Umbilical cord (tissue), 2 donors: ENCODE measurements around the gene LTB. TPM values are rescaled to one million over a fixed set of nuclear protein-coding genes. Genes with fewer than 3 reads are reported as not detected.

Experiments used
- DNase-seq: peaks from one replicate; pipeline ENCODE4 v3.0.0-alpha.2; 2015; ENCODE audit warnings: low spot score
- total RNA-seq: library from RNA; depleted of rRNA; stranded (reverse); fragments of >200 nt; gene quantifications from one replicate; pipeline ENCODE4 v1.2.3, GENCODE V29; 2014; ENCODE audit warnings: low replicate concordance; ENCODE audit not compliant: insufficient read depth

LTB gene
- total RNA-seq, 1 donor from 2014 or later, result 0.96 TPM

- no peak for DNase-seq
Observed at GRCh38 chr6:31531771-31532643, 50.2 kb downstream of the LTB start.

- DNase-seq, result no peak
Observed at GRCh38 chr6:31531162-31531561, 51.1 kb downstream of the LTB start.

- no peak for DNase-seq
Observed at GRCh38 chr6:31530659-31531058, 51.6 kb downstream of the LTB start.

Other genes with a start within 250 kb of the LTB start
- 113 TPM for gene HLA-B, start 225.2 kb downstream of the LTB start, total RNA-seq
- 6.0 TPM for gene MICA, start 178.8 kb downstream of the LTB start, total RNA-seq
- 0.24 TPM for gene MICB, start 84.3 kb downstream of the LTB start, total RNA-seq
- not detected for gene MCCD1, start 53.5 kb downstream of the LTB start, total RNA-seq
- 185 TPM for gene DDX39B, start 40.4 kb downstream of the LTB start, total RNA-seq
- 3.6 TPM for gene ATP6V1G2, start 35.8 kb downstream of the LTB start, total RNA-seq
- gene NFKBIL1, start 34.8 kb downstream of the LTB start, total RNA-seq, result 28.6 TPM
- not detected for gene LTA, start 10.1 kb downstream of the LTB start, total RNA-seq
- 1.4 TPM for gene TNF, start 6.9 kb downstream of the LTB start, total RNA-seq
- not detected for gene LST1, start 3.9 kb upstream of the LTB start, total RNA-seq
- gene NCR3, start 10.6 kb upstream of the LTB start, total RNA-seq, result not detected
- 63.6 TPM for gene AIF1, start 32.8 kb upstream of the LTB start, total RNA-seq
- gene PRRC2A, start 38.3 kb upstream of the LTB start, total RNA-seq, result 21.4 TPM
- gene BAG6, start 70.2 kb upstream of the LTB start, total RNA-seq, result 58.7 TPM
- gene APOM, start 73.5 kb upstream of the LTB start, total RNA-seq, result not detected
- 24.1 TPM for gene C6orf47, start 78.4 kb upstream of the LTB start, total RNA-seq
- gene GPANK1, start 82.6 kb upstream of the LTB start, total RNA-seq, result 9.6 TPM
- 36.6 TPM for gene CSNK2B, start 83.7 kb upstream of the LTB start, total RNA-seq
- 1.2 TPM for gene LY6G5B, start 87.6 kb upstream of the LTB start, total RNA-seq
- 0.48 TPM for gene LY6G5C, start 98.6 kb upstream of the LTB start, total RNA-seq
- gene ABHD16A, start 120.9 kb upstream of the LTB start, total RNA-seq, result 33.7 TPM
- gene LY6G6F, start 124.4 kb upstream of the LTB start, total RNA-seq, result not detected
- not detected for gene LY6G6D, start 132.9 kb upstream of the LTB start, total RNA-seq
- gene LY6G6C, start 139.3 kb upstream of the LTB start, total RNA-seq, result 3.1 TPM
- 3.1 TPM for gene MPIG6B, start 140.9 kb upstream of the LTB start, total RNA-seq
- 87.4 TPM for gene DDAH2, start 146.9 kb upstream of the LTB start, total RNA-seq
- 203 TPM for gene CLIC1, start 154.1 kb upstream of the LTB start, total RNA-seq
- 8.2 TPM for gene MSH5, start 157.6 kb upstream of the LTB start, total RNA-seq
- gene SAPCD1, start 180.2 kb upstream of the LTB start, total RNA-seq, result not detected
- not detected for gene VWA7, start 194.9 kb upstream of the LTB start, total RNA-seq
- gene VARS1, start 213.3 kb upstream of the LTB start, total RNA-seq, result 18.8 TPM
- gene LSM2, start 224.5 kb upstream of the LTB start, total RNA-seq, result 28.9 TPM
- 1.4 TPM for gene HSPA1L, start 232.9 kb upstream of the LTB start, total RNA-seq
- gene HSPA1A, start 233.1 kb upstream of the LTB start, total RNA-seq, result 84.7 TPM
- 37.3 TPM for gene HSPA1B, start 245.3 kb upstream of the LTB start, total RNA-seq